NCI-H526 treated with DMSO at 0.1 percent for 48 hours (cell line): ENCODE results near the gene CSGALNACT2.

Experiments
- DNase-seq: peaks from one replicate; lab custom pipeline; 2025; lab: John Stamatoyannopoulos, UW

Gene CSGALNACT2

GRCh38 chr10:43113201-43114087 is 24.8 kb upstream of the CSGALNACT2 start:
- DNase-seq, result no peak

GRCh38 chr10:43114088-43114742 is 24.0 kb upstream of the CSGALNACT2 start:
- no peak for DNase-seq

- no peak for DNase-seq
Observed at GRCh38 chr10:43114743-43115611, 23.3 kb upstream of the CSGALNACT2 start.

DNA sequence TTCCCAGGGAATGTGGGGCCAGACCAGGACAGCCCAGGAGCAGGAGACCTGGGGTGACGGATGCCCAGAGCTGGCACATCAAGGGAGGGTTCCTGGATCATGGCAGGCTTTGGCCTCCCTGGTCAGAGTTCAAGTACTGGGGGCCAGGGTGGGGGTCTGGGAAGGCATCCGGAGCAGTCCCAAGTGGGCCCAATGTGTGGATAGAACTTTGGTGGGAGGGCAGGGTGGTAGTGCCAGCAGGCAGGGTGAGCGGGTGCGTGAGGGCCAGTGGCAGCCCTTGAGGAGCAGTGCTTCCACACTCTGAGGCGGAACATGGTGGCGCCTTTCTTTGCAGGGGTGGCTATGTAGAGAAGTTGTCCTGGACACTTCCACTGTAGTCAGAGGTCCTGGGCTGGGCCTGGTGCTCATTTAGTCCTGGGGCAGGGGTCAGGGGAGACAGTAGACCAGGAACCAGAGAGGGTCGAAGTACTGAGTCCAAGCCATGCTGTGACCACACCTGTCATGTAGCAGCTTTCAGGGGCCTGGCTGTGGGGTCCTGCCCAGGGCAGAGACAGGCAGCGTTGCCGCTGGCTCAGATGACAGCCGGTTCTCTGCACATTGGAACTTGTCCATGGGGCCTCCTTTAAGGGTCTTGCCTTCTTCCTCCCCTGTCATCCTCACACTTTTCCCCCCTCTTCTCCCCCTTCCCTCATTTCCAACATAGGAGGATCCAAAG is 22.2 kb upstream of the CSGALNACT2 start:
- no peak for DNase-seq

DNA sequence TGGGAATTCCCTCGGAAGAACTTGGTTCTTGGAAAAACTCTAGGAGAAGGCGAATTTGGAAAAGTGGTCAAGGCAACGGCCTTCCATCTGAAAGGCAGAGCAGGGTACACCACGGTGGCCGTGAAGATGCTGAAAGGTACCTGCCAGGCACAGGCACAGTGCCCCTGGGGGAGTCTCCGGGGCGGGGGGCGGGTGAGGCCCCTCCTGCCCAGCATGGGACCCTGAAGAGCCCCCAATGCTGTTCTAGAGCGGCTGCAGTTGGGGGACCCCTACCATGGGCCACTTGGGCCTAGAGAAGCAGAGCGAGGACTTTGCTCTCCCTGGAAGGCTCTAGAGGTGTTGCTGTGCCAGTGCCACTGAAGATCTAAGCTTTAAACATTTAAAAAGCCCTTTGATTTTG is 21.6 kb upstream of the CSGALNACT2 start:
- no peak for DNase-seq

DNA sequence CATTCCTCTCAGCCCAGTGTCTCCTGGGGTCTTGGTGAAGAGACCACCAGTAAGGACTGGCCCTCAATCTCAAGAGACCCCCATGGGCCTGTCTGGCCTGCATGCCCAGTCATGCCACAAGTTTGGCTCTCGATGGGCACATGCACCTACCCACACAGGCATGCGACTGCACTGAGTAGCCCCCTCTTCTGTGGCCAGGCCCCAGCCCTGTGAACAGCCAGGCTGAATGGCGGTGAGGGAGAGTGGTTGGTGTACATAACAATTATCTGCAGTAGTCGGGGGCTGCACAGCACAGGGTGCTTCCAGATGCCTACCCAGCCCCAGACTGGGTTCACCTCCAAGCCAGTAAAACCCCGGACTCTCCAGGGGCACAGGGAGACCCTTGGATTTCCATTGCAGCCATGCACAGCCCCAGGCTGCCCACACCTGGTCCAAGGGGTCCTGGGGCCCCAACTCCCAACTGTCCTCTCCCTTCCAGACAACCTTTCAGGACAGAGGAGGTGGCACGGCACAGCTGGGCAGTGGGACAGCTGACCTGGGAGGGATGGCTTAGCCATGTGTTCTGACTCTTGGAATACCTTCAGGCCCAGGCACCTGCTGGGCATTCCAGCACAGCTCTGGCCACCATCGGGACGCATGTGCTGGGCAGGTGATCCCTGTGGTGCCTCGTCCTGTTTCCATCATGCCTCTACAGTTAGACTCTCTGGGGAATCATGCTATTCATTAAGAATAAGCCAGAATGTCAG is 21.0 kb upstream of the CSGALNACT2 start:
- no peak for DNase-seq

DNA sequence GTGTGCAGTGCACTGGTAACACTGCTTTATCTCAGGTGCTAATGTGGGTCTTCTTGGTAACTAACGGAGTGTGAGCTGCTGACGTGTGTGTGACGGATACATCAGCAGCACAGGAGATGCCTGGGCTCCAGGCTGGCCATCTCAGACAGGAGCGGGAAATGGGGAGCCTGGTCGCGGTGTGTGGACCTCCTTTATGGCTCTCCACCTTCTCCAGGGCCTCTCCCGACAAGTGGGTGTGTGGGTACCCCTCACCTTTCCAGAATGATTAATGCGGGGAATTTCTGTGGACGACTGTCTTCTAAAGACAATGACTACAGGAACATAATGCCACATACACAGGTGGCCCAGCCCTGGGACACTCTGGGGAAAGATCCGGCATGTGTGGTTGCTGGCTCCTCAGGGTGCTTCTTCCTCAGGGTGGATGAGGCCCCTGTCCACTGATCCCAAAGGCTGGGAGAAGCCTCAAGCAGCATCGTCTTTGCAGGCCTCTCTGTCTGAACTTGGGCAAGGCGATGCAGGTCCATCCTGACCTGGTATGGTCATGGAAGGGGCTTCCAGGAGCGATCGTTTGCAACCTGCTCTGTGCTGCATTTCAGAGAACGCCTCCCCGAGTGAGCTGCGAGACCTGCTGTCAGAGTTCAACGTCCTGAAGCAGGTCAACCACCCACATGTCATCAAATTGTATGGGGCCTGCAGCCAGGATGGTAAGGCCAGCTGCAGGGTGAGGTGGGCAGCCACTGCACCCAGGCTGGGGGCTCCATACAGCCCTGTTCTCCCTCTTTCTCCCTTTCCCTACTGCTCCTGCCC is 20.3 kb upstream of the CSGALNACT2 start:
- no peak for DNase-seq

DNA sequence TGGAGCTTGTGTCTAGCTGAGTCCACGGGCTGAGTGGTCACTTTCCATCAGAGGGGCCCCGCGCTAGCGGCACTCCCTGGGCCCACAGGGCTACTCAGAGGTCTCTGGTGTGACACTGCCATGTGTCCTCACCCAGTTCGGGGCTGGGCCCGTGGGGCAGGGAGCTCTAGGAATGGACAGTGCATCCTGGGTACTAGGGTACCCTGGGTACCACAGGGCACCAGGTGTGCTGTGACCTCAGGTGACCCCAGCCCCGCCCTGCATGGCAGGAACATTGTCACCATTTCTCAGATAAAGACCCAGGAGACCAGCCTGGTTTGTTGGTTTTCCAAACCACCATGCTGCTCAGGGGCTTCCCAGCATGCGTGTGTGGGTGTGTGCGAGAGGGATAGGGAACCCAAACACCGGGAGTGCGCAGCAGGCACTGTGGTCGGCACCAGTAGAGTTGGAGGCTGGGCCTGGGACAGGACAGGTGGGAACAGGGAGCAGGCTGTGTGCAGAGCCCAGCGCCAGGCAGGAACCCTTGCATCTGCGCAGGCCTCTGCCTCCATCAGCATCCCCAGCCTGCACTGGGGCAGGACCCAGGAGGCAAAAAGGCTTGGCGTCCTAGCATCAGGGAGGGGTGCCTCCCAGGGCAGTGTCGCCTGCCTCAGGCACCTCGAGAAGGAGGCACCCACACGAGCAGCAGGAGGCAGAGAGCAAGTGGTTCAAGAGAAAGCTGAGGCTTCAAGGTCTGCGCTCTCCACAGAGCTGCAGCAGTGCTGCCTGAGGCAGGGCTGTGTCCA is 19.4 kb upstream of the CSGALNACT2 start:
- no peak for DNase-seq

- DNase-seq, result no peak
Observed at GRCh38 chr10:43119416-43120115, 18.7 kb upstream of the CSGALNACT2 start.

DNA sequence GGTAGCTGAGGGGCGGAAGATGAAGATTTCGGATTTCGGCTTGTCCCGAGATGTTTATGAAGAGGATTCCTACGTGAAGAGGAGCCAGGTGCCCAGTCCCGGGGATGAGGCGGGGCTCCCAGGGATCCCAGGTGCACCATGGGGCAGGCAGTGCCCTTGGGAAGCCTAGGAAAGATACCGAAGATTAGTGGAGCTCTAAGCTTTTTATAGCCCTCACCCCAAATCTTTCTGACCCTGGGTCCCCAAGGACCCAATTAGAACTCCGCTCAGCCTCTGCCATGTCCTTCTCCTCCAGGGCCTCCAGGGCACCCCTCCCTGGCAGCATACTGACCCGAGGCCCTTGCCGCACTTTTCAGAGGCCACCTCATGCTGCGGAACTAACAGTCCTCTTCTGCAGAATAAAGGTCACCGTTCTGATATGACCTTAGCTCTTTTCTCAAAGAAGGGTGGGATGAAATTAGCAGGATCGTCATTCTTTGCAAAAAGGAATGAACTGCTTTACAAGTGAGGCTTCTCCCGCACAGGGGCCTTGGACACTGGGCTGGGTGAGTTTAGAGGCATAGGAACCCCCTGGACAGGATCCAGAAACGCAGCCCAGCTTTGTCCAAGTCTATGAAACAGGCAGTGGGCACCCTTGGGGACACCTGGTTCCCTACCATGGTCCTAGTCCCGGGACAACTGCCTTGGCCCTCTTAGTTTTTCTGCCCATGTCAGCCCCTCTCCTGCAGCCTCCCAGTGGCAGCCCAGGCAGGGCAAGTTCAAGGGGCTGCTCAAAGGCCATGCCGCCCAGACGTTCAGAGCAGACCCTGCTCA is 17.9 kb upstream of the CSGALNACT2 start:
- DNase-seq, result no peak

GRCh38 chr10:43120929-43121314 is 17.3 kb upstream of the CSGALNACT2 start:
- no peak for DNase-seq

- DNase-seq, result no peak
Observed at GRCh38 chr10:43121444-43121843, 16.8 kb upstream of the CSGALNACT2 start.

GRCh38 chr10:43122096-43122495 is 16.1 kb upstream of the CSGALNACT2 start:
- no peak for DNase-seq

GRCh38 chr10:43122826-43123225 is 15.4 kb upstream of the CSGALNACT2 start:
- no peak for DNase-seq

DNA sequence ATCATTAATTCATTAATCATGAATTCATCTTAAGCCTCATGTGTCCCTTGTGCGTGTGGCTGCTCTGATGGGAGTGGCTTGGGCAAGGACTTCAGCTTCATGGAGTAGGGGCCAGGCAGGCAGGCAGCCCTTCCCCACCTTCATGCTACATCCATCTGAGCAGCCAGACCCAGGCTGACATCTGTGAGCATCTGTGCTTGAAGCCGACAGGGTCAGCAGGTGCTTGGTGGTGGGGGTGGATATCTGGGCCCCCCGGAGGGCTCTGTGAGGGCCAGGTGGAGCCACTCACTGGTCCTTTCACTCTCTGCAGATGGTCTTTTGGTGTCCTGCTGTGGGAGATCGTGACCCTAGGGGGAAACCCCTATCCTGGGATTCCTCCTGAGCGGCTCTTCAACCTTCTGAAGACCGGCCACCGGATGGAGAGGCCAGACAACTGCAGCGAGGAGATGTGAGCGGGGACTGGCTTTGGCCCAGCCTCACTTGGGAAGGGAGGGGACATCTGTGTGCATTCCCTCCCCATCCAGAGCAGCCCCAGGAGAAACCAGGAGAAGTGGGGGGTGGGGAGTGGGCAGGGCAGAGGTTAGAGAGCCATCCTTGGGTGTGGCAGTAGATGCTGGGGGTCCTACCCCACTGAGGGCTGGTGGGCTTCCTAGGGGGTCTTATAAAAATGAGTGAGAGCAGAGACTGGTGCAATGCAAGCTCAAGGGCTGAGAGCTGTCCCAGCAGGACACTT is 14.7 kb upstream of the CSGALNACT2 start:
- DNase-seq, result no peak

- DNase-seq, result no peak
Observed at GRCh38 chr10:43124094-43124521, 14.1 kb upstream of the CSGALNACT2 start.

DNA sequence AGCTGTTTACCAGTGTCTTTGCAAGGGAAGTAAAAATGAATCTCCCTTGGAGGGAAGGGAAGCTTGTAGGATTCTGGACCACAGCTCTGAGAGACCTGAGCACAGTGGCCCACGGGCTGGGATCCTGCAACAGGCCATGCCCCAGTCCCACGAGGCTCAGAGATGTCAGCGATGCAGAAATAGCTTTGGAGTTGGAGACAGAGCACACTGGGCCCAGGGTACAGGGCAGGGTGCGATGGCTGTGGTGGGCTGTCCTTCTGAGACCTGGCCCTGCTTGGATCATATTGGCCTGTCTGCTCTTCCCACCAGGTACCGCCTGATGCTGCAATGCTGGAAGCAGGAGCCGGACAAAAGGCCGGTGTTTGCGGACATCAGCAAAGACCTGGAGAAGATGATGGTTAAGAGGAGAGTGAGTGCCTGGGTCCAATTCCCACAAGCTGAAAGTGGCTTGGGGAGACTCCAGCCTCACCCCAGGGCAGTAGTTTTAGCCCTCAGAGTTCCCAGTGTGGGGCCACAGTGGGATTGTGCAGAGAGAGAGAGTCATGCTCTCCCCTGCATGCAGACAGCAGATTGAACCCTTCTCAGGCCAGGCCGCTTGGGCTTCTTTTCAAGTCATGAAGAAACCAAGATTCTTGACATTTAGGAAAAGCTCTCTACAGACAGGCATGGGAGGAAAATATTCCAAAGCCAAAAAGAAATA is 13.5 kb upstream of the CSGALNACT2 start:
- DNase-seq, result no peak
